Activated CD4-positive, CD25-positive, alpha-beta regulatory T cell treated with anti-CD3 and anti-CD28 coated beads, Interleukin-2, amount 50 U/mL, for 72 hours (primary cell): ENCODE measurements around the gene UGT1A9.
A peak's percentile ranks its signal among the peaks of the same experiment; 100 is the strongest.
"Not testable (repeated sequence)": the region's sequence is repeated elsewhere in the genome, so short reads cannot be mapped to it uniquely, and the experiment has no call there.

ENCODE experiments used
- DNase-seq: peaks from one replicate; pipeline ENCODE4 v3.0.0; 2021

UGT1A9 gene

DNA sequence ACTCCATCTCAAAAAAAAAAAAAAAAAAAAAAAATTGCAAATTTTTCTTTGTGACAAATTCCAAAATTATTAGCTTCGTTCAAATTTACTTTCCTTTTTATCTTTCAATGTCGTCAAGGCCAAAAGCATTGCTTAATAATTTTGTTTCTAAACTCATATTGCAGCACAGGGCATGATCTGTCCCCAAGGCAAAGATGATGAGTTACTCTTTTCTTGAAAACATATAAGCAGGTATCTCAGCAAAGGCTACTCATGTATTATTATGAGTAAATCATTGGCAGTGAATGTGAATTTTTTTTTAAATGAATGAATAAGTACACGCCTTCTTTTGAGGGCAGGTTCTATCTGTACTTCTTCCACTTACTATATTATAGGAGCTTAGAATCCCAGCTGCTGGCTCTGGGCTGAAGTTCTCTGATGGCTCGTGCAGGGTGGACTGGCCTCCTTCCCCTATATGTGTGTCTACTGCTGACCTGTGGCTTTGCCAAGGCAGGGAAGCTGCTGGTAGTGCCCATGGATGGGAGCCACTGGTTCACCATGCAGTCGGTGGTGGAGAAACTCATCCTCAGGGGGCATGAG is 9.9 kb downstream of the UGT1A9 start, which contains the start of gene UGT1A7:
Gene UGT1A7, plus strand, starts transcription at position 381 of the 579 bp plus-strand sequence. Its CDS starts 37 bp downstream, at position 418.
- DNase-seq: no peak

DNA sequence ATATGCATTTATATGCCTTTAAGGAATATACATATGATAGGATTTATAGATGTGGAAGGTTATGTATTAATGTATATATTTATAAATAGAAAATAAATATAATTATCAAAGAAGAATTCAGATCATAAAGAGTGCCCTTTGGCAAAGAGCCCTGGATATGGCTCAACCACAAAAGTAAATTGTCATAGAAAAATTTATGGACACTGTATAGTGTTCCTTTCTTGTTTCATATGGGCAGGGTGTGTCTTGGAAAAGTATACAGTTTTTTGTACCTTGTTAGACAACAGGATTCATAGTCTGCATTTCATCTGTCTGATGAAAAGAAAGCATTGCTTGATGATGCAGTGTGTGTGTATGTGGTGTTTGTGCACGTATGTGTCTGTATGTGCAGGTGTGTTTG is 12.9 kb downstream of the UGT1A9 start:
- DNase-seq: no peak

DNA sequence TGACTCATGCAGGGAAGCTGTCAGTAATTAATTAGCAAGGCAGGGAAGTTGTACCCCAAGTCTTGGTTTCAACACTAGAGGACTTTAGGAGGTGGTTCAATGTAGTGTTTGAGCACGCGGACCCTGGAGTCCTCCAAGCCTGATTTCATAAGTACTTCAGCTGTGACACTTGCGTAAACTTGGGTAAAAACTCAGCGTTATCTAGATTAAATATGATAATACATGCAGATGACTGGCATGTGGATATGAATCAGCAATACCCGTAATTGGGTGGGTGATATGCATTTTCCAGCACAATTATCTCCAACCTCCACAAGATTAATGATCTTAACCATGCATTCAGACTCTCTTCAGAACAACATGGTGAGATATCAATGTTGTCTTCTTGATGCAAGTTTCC is 15.2 kb downstream of the UGT1A9 start:
- DNase-seq: no peak

DNA sequence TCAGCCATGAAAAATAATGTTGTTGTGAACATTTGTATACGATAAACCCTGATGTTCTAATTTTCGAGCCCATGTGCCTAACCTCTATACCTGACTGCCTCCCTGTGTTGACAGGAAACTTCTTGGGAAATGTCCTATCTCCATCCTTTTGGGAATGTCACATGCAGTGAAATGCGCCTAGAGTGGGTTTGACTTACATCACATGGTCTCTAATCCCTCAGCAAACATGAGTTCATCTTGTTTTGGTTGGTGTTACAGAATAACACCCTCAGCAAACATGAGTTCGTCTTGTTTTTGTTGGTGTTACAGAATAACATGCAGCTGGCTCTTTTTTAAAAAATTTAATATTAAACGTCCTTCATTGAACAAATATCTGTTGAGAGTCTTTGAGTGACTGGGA is 16.6 kb downstream of the UGT1A9 start:
- no peak for DNase-seq

DNA sequence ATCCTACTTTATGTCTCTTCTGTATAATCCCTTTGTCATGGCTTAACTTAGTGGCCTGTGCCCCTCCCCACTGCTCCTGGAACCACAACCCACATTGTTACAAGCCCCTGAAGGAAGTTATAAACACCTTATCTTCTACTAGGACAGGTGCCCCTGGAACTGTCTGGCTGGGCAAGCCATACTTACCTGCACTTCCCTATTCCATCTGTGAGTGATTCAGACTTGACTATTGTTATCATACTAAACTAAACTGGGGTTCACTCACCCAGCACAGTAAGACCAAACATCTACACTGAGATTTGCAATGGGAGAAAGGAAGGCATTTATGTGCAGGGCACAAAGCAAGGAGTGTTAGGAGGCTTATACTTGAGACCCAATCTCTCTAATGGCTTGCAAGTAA is 17.3 kb downstream of the UGT1A9 start:
- no peak for DNase-seq

DNA sequence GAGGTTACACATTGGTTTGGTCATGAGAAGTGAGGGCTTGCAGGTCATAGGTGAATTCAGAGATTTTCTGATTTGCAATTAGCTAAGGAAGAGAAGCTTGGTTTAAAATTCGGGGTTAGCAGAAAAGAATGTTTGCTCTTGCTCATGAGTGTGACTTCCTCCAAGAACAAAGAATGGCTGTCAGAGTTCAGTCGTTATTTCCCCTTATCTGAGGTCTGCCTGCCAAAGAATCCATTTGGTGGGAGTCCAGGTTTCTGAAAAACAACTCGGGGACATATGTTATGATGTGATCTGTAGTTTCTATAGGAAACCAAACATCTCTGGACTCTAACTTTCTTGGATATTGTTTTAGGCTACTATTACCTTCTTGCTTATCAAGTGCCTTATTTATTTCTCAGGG is 17.8 kb downstream of the UGT1A9 start:
- no peak for DNase-seq

DNA sequence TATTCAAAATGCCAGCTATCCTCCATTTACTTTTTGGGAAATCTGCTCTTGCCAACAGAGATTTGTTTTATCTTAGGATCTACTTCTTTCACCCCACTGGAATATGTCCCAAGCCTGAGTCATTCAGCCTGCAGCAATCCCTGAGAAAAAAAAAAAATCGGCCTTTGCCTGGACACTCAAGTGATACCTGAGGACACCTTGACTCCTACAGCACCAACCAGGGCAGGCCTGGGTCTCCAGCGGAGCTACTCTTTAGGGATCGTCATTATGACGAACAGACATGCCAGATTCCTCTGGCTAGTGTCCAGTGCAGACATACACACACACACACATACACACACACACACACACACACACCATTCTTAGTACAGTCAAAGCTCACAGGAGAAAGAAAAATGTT is 18.7 kb downstream of the UGT1A9 start:
- DNase-seq: no peak

DNA sequence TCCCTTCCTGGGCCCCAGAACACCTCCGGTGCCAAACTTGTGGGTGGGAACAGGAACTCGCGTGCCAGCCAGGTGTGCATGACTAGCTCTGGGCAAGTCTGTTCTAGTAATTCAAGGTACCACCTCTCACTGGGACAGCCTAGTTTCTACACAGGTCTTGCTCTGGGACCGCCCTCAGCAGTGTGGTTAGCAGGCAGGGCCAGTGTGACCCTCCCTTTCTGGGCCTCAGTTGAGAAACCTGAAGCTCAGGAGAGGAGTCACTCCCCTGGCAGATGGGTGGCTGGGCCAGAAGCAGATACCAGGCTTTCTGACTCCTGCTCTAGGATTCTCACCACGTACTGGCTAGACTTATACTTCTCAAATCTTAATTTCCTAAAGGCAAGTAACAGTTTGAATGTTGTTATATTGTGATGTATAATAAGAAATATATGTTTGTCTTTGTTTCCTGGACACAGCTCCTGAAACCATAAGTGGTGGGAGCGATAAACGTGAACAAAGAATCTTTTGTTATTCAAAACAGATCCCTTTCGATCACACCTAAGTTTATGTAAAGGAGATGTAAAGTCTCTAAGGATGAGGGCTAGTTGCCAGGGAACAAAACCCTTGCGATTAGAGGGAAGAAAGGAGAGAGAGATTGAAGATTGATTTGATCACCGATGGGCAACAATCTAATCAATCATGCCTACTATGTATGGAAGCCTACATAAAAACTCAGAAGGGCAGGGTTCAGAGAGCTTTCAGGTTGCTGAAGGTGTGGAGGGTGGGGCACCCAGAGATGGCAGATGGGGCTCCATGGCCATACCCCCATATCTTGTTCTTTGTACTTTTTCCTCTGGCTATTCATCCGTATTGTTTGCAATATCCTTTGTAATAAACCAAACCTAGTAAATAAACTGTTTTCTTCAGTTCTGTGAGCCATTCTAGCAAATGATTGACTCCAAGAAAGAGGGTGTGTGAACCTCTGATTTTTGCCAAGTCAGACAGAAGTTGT is 20.0 kb downstream of the UGT1A9 start:
- DNase-seq: no peak

DNA sequence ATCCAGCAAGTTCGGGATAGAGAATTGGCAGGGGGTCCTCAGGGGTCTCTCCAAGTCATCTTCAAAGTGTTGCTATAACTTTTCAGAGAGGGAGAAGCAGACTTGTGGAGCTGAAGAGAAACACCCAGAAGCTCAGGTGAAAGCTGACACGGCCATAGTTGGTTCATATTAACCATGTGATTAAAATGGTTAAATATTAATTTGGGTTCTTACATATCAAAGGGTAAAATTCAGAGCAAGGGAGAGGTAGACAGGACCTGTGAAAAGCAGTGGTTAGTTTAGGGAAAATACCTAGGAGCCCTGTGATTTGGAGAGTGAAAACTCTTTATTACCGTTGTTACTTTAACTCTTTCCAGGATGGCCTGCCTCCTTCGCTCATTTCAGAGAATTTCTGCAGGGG is 20.9 kb downstream of the UGT1A9 start, which contains the start of gene UGT1A6:
Gene UGT1A6, plus strand, starts transcription at position 243 of the 400 bp plus-strand sequence. Its CDS starts 115 bp downstream, at position 358.
- DNase-seq: no peak

DNA sequence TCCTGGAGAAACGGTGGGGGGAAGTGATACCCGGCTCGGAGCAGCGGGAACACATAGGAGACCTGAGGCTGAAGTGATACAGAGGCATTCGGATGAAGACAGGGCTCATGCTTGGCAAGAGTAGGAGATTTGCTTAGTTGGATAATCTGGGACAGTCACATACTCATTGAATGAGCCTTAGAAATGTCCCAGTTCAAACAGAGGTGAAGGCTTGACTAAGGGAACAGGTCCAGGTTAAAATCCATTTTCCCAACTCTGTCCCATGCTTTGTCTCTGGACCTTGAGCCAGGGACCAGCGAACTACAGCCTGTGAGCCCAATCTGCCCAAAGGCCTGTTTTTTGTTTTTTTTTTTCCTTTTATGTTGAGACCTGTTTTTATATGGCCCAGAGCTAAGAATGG is 22.3 kb downstream of the UGT1A9 start:
- DNase-seq: no peak

DNA sequence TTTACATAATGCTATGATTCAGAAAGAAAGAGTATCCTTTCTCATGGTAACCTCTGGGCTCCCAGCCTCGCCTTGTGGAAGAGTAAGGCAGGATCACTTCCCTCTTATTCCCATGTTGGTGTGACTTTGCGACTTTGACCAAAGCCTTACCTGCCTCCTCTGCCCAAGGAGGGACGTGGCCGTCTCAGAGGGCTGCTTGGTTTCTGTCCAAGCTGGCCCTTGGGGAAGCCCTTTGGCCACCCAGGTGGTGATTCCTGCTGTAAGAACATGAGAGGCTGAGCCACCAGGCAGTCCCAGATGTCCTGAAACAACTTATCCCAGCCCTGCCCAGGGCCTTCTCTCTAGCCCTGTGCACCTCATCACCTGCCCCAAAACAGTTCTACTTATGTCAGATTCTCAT is 27.0 kb downstream of the UGT1A9 start:
- no peak for DNase-seq

DNA sequence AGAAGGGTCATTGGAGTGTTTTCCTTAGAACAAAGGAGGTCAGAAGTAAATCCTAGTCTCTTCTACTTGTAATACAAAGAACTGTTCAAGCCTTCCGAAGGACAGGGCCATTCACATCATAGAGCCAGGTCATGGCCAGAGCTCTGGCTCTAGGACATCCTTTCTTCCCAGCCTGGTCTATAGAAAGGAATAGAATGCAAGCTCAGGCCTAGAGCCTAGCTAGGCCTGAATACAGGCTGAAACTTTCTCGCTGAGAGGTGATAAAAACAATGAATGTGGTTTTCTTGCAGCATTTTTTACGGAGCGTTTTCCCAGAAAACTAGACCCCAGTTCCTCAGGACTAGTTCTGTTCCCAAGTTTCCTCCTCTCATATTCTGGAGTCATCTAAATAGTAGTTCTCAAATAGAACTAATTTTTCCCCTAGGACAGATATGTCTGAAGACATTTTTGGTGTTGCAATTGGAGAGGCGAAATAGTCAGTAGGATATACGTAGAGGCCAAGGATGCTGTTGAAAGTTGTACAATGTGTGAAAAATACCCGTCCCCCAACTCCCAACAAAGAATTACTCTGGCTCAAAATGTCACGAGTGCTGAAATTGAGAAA is 27.8 kb downstream of the UGT1A9 start:
- DNase-seq: no peak

DNA sequence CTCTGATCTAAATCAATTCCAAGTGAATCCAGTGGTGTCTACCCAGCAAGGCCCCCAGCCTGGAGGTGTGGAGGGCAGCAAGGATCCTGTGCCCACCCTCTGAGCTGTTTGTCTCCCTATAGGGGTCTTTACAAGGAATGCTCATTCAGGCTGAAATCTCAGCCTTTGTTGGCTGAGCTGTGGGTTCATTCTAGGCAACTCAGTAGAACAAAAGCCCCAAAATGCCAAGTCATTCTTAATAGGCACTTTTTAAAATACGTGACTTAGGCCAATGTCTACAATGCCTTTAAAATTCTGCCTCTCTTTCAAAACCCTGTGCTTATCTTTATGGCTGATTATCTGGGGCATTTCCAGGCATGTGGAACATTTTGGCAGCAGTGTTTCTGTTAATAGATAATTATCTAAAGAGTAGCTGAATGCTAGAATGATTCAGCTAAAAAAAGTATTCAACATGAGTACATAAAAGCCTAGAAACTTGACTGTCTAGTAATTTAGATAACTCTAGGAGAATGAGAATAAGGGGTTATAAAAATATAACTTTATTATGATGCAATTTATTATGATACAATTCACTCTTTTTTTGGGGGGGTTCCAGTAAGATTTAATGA is 28.4 kb downstream of the UGT1A9 start:
- no peak for DNase-seq

DNA sequence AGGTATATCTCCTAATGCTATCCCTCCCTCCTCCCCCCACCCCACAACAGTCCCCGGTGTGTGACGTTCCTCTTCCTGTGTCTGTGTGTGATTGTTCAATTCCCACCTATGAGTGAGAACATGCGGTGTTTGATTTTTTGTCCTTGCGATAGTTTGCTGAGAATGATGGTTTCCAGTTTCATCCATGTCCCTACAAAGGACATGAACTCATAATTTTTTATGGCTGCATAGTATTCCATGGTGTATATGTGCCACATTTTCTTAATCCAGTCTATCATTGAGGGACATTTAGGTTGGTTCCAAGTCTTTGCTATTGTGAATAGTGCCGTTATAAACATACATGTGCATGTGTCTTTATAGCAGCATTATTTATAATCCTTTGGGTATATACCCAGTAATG is 29.1 kb downstream of the UGT1A9 start:
- not testable (repeated sequence) for DNase-seq

DNA sequence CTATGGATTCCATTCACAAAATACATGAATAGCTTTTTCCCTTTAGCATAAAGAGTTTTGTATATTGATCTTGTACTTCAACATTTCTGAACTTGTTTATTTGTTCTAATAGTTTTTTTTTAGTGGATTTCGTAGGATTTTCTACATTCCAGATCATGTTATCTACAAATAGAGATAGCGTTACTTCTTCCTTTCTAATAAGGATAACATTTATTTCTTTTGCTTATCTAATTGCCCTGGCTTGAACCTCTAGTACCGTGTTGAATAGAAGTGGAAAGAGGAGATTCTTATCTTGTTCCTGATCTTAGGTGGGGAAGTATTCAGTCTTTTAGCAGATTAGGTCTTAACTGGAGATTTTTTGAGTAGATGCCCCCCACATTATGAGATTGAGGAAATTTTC is 30.5 kb downstream of the UGT1A9 start:
- no peak for DNase-seq

DNA sequence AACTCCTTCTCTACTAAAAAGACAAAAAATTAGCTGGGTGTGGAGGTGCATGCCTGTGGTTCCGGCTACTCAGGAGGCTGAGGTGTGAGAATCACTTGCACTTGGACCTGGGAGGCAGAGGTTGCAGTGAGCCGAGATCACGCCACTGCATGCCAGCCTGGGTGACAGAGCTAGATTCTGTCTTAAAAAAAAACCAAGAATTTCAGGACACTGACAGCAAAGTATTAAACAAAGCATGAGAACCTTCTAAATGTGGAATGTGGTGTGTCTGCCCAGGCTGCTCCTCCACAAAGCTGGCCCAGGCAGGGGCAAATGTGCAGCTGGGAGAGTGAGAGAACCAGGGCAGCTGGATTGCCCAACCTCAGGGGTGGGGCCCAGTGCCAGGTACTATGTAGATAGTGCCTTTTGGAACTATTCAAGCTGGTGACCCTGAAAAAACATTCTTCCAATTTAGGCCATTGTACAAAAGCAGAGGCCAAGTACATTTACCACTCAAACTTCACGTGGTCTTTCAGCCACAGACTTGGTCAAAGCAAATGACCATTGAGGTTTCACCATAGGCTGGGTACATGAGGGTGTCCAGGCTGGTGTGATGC is 34.3 kb downstream of the UGT1A9 start:
- no peak for DNase-seq

DNA sequence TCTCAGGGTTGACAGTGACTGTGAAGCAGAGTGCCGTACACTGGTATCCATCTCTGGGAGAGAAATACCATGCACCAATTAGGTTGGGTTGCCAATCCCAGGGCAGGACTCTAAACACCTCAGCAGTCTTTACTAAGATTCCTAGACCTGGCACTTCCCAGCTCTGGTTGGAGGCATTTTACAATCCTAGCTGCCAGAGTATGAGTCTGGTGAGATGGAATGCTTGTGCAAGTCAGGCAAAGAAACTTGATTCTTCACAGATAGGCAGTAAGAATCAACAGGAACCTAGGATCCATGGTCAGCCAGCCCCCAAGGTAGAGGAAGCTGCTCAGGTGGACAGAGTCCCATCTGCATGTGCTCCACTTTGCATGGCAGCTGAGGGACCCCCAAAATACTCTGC is 35.0 kb downstream of the UGT1A9 start:
- no peak for DNase-seq

DNA sequence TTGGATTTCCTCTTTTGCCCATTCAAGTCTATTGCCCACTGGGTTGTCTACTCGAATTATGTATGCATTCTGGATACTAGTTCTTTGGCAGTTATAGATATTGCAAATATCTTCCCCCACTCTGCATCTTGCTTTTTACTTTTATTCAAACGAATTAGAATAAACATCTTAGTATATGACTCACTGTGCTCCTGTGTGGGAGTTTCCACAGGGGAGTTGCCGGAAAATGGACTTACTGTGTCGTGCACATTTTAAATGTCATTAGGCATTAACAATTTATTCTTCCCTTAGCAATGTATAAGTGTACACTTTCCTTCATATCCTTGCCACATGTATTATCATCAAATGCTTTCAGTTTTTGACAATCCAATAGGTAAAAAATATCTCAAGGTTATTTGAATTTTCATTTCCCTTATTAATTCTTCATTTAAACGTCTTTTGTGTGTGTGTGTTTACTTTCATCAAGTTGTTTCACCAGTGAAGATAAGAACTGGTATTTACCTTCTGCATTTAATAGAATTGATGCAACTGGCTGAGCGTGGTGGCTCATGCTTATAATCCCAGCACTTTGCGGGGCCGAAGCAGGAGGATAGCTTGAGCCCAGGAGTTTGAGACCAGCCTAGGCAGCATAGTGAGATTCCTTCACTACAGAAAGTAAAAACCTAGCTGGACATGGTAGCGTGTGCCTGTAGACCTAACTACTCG is 36.4 kb downstream of the UGT1A9 start:
- DNase-seq: no peak

DNA sequence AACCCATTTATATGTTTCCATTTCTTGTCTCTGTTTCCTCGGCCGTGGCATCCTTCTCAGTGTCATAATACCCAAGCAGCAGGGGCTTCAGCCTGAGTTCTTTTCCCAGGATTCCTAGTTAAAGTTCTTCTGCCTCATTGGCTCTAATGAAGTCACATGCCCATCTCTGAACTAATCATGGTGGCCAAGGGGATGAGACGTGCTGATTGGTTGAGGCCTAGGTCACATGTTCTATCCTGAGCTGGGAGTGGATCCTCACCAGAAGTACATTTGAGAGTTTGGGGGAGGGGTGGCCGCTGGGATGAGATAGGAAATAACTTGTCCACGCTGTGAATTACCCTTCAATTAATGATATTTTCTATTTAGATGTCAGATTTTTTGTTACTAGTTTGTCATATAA is 37.2 kb downstream of the UGT1A9 start:
- DNase-seq: no peak

DNA sequence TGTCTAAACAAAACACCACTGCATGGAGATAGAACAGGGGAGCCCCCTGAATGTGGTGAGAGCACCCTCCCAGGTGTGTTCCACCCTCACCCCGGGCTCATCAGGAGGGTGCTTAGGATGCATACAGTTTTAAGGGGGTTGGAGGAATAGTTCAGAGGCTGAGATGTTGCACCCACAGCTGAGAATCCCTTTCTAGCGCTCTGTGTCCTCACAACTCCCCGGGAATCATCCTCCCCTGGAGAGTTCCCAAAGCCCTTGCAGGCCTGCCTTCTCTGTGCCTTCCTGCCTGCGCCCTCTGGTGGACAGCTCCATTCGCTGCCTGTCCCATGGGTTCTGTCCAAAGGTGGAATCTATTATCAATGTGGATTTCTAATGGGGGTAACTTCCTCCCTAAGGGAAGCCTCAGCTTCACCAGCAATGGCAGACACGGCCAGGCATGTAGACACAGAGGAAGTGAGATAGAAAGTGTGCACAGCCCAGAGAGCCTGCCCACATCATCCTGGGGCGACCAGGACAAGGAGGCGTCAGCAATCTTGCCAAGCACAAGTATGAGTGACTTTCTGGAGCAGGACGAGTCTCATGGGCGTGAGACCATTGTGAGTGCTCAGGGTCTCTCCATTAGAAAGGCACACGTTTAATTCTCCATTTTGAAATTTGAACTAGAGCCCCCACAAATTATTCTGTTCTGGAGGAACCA is 39.8 kb downstream of the UGT1A9 start:
- peak; percentile 69 for DNase-seq

DNA sequence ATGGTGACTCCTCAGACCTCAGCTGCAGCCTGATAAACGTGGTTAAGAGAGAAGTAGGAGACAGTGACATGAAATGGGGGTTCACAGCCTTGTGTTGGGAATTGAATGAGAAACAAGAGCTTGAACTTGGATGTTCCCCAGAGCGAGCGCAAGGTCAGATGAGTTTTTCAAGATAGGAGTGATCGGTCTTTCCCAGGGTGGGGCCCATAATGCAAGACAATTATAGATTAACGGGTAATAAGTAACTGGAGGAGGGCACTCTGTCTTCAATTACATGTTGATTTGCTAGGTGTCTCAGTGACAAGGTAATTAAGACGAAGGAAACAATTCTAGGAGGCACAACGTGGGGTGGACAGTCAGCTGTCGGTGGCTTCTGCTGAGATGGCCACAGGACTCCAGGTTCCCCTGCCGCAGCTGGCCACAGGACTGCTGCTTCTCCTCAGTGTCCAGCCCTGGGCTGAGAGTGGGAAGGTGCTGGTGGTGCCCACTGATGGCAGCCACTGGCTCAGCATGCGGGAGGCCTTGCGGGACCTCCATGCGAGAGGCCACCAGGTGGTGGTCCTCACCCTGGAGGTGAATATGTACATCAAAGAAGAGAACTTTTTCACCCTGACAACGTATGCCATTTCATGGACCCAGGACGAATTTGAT is 41.0 kb downstream of the UGT1A9 start, which contains the start of gene UGT1A5:
Gene UGT1A5, plus strand, starts transcription at position 297 of the 651 bp plus-strand sequence. Its CDS starts 85 bp downstream, at position 382.
- DNase-seq: no peak
